Right lobe of liver (tissue), 4 donors: ENCODE data around the gene PIGBOS1.

Experiments
- POLR2A ChIP-seq: fragments of 450-650 bp; IDR thresholded peaks from one replicate; pipeline ENCODE4 v1.6.1; 2017; ENCODE audit warnings: antibody characterized with exemption, mild to moderate bottlenecking
- TF ChIP-seq, protein P1 (sequence below), 4 donors: fragments of 200-600 bp in 3 of 4; fragments of 450-650 bp in 1 of 4; IDR thresholded peaks; one replicate each; pipeline versions ENCODE4 v1.5.1 to v1.8.0; 2016 to 2022; ENCODE audit warnings: antibody characterized with exemption in 4 of 4, mild to moderate bottlenecking in 2 of 4
- donor health status: DM: no; HTN: no; CAD: no.
- donor health status: DM: no; HTN: no; CAD: no.
- donor health status: DM: no; HTN: yes; CAD: no.

- TF ChIP-seq, protein P1, sequence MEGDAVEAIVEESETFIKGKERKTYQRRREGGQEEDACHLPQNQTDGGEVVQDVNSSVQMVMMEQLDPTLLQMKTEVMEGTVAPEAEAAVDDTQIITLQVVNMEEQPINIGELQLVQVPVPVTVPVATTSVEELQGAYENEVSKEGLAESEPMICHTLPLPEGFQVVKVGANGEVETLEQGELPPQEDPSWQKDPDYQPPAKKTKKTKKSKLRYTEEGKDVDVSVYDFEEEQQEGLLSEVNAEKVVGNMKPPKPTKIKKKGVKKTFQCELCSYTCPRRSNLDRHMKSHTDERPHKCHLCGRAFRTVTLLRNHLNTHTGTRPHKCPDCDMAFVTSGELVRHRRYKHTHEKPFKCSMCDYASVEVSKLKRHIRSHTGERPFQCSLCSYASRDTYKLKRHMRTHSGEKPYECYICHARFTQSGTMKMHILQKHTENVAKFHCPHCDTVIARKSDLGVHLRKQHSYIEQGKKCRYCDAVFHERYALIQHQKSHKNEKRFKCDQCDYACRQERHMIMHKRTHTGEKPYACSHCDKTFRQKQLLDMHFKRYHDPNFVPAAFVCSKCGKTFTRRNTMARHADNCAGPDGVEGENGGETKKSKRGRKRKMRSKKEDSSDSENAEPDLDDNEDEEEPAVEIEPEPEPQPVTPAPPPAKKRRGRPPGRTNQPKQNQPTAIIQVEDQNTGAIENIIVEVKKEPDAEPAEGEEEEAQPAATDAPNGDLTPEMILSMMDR (IDR thresholded peaks at IDR 0.05): no peak
- TF ChIP-seq POLR2A: no peak
Measured at GRCh38 chr15:55353025-55353424, 34.1 kb upstream of the PIGBOS1 start.
